Stimulated activated CD8-positive, alpha-beta memory T cell treated with anti-CD3 and anti-CD28 coated beads, Interleukin-12 subunit alpha, Interleukin-12 subunit beta, amount 100 ng/mL, for 1 hour (primary cell): ENCODE measurements around the gene DOP1B.
"Not testable (repeated sequence)": the region's sequence is repeated elsewhere in the genome, so short reads cannot be mapped to it uniquely, and the experiment has no call there.

Source experiments
- DNase-seq: peaks from one replicate; pipeline ENCODE4 v3.0.0-alpha.2; 2020; ENCODE audit warnings: low read depth

The DOP1B gene, protein sequence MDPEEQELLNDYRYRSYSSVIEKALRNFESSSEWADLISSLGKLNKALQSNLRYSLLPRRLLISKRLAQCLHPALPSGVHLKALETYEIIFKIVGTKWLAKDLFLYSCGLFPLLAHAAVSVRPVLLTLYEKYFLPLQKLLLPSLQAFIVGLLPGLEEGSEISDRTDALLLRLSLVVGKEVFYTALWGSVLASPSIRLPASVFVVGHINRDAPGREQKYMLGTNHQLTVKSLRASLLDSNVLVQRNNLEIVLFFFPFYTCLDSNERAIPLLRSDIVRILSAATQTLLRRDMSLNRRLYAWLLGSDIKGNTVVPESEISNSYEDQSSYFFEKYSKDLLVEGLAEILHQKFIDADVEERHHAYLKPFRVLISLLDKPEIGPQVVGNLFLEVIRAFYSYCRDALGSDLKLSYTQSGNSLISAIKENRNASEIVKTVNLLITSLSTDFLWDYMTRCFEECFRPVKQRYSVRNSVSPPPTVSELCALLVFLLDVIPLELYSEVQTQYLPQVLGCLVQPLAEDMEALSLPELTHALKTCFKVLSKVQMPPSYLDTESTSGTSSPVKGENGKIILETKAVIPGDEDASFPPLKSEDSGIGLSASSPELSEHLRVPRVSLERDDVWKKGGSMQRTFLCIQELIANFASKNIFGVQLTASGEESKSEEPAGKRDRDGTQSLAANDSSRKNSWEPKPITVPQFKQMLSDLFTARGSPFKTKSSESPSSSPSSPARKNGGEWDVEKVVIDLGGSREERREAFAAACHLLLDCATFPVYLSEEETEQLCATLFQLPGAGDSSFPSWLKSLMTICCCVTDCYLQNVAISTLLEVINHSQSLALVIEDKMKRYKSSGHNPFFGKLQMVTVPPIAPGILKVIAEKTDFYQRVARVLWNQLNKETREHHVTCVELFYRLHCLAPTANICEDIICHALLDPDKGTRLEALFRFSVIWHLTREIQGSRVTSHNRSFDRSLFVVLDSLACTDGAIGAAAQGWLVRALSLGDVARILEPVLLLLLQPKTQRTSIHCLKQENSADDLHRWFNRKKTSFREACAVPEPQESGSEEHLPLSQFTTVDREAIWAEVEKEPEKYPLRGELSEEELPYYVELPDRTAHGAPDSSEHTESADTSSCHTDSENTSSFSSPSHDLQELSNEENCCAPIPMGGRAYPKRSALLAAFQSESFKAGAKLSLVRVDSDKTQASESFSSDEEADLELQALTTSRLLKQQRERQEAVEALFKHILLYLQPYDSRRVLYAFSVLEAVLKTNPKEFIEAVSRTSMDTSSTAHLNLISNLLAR (N-terminal part only)

DNA sequence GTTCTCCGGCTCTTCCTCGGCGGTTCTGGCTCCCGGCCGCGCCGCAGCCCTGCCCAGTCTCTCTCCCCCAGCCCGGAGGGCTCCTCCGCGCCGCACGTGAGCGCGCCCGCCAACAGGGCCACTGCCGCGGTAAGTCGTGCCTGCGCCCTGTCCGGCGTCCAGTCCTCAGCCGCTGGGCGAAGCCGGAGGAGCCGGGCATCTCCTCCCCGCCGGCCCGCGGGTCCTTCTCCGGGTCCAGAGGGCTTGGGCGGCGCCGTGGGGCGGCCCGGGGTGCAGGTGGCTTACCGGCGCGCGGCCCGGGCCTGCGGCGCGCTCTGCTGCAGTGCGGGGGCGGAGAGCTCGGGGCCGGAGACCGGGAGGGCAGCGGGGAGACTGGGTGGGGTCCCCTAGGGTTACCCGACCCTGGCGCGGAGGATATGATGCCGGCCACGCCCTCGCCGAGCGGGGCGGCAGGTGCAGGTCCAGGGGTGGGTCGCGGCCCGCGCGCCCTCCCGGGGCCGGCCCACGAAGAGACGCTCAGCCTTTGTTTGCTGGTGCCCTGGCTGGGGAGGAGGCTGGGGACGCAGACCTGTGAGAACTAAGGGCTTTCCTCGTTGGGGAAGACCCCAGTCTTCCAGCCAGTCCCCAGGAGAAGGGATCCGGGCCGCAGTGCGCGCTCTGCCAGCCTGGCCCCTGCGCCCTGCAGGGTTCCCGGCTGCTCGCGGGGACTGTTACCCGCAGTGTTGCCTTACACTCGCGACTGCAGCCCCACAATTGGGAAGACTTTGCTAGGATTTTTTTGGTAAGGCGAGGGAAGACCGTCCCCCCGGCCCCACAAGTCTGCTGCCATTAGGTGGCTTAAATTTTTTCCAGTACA is at the start of gene DOP1B:
DOP1B (plus strand) TSS at position 10 of the 856 bp plus-strand sequence. CDS start 7,910 bp downstream, outside the sequence.
- DNase-seq = no peak

DNA sequence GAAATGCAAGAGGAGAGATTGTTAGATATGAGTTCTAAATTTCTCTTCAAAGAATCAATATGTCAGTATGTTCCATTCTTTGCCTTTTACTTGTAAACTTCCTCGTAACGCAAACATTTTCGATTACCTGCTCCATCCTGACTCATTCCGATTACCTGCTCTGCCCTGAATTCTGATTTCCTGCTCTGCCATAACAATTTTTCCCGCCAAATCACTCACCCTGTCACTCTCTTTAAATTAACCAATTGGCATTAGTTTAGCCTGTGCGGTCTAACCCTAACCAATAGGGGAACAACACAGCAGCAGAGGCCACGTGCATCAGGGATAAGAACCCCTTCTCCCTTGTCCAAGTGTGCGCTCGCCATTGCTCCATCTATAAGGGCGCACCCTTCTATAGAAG is 46.8 kb upstream of the DOP1B start:
- no peak for DNase-seq

DNA sequence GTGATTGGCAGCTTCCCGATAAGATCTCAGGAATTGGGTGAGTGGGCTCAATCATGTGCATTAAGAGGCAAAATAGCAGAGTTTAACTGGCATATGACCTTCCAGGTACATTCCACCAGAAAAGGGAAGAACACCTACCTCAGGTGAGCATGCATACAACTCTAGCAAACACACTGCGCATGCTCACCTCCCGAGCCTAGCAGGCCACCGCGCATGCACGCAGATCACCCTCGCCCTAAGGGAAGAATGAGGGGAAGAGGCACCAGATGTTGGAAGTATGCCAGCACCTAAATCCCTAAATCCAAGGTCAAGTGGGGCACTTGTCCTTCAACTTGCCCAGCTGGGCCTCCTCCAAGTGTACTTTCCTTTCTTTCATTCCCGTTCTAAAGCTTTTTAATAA is 45.4 kb upstream of the DOP1B start:
- DNase-seq = no peak

DNA sequence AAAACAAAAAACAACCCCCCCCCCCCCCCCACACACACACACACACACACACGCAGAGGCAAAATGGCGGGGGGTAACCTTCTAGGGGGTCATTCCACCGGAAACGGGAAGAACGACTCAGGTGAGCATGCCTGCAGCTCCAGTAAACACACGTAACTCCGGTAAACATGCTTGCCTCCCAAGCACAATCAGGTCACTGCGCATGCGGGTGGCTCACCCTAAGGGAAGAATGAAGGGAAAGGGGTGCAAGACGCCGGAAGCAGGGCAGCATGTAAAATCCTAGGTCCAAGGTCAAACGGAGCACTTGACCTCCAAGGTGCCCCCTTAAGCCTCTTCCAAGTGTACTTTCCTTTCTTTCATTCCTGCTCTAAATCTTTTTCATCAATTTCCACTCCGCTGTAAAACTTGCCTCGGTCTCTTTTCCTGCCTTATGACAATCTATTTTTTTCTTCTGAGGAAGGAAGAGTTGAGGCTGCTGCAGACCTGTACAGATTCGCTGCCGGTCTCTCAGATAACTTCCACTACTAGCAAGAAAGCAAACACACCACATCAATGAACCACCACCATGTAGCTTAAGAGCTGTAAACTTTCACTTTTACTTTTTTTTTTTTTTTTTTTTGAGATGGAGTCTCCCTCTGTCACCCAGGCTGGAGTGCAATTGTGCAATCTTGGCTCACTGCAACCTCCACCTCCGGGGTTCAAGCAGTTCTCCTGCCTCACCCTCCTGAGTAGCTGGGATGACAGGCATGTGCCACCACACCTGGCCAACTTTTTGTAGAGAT is 42.8 kb upstream of the DOP1B start:
- no peak for DNase-seq

DNA sequence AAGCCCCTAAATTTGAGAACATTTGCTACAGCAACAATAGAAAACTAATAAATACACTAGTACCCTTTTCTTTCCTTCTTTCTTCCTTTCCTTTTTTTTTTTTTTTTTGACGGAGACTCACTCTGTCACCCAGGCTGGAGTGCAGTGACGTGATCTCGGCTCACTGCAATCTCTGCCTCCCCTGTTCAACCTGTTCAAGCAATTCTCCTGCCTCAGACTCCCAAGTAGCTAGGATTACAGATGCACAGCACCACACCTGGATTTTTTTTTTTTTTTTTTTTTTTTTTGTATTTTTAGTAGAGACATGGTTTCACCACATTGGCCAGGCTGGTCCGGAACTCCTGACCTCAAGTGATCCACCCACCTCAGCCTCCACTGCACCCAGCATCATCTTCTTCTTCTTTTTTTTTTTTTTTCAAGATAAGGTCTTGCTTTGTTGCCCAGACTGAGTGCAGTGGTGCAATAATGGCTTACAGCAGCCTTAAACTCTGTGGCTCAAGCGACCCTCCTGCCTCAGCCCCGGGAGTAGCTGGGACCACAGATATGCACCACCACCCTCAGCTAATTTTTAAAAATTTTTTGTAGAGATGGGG is 41.4 kb upstream of the DOP1B start:
- DNase-seq = no peak

DNA sequence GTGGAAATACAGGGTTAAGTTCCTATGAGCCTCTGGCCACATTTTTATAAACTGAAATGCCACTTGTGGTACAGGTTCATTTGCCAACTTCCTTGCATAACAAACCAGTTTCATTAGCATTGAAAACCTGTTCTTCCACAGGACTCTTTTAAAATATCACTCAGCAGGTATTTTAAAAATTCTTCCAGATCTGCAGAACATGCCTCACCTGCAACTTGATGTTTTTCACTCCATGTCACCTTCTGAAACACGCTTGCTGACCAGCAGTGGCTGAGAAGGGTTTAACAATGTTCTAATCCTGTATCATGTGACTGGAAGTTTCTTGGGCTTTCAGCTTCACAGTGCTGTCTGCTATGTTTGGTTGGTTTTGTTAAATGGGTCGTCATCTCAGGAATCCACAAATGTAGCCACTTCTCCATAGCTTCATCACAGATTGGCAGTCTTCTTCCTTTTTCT is 39.3 kb upstream of the DOP1B start:
- DNase-seq = no peak

DNA sequence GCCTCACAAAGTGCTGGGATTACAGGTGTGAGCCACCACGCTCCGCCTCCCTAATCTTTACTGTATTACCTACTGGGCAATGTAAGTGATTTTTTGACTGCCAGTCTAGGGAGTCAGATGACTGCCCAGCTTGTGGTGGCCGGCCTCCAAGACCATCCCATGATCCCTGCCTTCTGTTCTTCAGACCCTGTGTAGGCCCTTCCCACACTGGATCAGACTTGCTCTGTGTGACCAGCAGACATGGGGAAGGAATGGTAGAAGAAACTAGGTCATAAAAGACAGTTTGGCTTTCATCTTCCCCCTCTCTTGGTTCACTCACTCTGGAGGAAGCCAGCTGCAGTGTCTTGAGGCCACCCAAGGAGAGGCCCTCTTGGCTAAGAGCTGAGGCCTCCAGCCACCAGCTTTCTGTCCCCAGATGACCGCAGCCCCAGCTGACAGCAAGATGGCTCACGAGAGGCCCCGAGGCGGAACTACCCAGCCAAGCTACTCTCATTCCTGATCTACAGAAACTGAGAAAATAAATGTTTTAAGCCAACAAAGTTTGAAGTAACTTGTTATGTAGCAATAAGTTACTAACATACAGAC is 36.2 kb upstream of the DOP1B start:
- DNase-seq = no peak

DNA sequence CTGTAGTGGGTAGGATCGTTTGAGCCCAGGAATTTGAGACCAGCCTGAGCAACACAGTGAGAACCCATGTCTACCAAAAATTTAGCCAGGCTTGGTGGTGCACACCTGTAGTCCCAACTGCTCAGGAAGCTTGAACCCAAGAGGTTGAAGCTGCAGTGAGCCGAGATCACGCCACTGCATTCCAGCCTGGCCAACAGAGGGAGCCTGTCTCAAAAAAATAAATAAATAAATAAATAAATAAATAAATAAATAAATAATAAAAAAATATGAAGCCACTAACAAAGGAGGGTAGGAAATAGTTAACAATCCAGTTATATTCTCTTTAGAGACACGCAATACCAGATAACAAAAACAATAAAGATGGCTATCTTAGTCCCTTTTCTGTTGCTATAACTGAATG is 33.6 kb upstream of the DOP1B start:
- no peak for DNase-seq

DNA sequence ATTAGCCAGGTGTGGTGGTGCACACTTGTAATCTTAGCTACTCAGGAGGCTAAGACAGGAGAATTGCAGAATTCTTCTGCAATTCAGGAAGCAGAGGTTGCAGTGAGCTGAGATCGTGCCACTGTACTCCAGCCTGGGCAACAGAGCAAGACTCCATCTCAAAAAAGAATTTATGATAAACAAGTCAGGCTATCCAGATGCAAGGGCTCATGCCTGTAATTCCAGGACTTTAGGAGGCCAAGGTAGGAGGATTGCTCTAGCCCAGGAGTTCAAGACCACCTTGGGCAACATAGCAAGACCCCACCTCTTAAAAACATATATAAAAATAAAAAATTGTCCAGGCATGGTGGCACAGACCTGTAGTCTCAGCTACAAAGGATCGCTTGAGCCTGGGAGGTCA is 32.2 kb upstream of the DOP1B start:
- DNase-seq = no peak

DNA sequence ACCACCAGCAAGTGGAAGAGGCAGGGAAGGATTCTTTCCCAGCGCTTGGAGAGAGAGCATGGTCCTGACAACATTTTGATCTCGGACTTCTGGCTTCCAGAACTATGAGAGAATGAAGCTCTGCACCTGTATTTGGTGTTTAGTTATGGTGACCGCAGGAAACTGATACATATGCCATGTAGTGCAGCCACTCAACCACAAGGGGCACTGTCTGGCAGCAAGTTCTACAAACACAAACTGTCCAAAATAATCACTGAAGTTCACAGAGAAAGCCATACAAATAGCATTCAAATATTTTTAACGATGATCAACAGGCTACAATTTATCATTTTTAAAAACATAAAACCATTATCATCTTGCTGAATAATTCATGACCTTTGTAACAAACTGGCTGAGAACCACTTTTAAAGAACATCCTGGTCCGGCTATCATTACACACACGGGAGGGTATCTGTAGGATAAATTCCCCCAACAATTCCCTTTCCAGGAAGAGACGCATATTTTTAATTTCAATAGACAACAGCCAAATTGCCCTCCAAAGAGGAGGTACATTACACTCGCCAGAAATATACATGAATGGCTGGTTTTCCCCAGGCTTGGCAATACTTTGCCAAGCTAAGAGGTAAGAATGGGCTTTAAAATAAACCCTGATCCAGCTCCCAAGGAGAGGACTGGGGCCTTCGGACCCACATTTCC is 31.0 kb upstream of the DOP1B start:
- DNase-seq = peak; percentile 32

DNA sequence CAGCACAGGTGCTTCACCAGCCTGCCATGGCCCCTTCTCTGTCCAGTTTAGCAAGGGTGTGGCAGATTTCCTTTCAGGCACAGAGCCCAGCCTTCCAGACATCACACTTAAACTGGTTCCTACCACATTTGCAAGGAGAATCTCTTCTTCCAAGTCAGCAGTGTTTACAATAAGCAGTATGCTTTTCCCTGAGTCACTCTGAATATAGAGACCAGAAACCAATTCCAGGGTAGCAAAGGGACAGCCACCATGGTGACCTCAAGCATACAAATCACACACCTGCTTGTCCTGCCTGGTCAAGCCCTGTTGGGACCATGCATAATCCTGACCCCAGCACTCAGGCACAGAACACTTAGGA is 30.4 kb upstream of the DOP1B start:
- no peak for DNase-seq

DNA sequence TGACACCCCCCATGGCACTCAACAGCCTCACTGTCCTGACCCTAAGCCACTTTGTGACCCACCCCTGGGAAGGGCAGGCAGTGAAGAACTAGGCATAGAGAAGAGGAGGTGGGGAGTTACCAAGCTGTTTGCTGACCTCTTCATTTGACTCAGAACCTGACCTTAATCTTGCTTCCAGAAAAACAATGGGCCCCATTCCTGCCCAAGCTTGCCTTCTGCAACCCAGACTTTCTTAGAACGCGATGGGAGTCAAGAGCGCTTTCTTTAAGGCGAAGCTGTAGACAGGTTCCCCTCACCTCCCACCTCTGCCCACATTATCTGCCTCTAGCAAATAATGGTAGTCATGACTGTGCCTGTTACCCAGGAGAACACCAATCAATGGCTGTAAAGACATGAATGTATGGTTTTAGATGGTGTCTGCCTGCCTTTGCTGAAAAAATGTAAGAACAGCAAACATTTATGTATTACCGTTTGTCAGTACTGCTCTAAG is 30.0 kb upstream of the DOP1B start:
- DNase-seq = no peak

DNA sequence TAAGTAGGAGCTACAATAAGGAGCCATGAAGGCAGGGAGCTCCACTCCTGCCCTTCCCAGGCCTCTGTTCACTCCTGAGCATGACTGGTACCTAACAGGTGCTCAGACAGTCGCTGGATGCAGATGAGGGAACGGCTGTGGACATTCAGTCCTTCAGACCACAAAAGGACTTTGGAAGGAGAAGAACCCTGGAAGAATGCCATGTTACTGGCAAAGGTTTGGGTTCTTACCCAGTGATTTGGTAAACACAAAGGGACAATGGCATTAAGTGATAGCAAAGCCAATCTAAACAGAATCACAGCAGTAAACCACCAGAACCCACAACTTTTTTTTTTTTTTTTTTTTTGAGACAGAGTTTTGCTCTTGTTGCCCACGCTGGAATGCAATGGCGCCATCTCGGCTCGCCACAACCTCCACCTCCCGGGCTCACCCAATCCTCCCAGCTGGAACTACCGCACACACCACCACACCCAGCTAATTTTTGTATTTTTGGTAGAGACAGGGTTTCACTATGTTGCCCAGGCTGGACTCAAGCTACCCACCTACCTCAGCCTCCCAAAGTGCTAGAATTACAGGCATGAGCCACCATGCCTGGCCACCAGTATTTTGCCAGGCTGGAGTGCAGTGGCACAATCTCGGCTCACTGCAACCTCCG is 29.2 kb upstream of the DOP1B start:
- DNase-seq = no peak

DNA sequence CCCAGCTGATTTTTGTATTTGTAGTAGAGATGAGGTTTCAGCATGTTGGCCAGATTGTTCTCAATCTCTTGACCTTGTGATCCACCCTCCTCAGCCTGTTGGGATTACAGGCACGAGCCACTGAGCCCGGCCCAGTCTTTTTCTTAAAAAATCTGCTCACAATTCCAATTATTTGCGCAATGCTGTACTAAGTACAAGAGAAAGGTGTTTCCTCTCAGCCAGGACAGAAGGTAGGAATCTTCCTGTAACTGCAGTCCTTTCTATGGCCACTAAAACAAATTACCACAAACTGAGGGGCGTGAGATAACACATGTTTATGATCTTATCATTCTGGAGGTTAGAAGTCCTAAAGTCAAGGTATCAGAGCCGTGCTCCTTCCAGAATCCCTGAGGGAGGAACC is 28.6 kb upstream of the DOP1B start:
- DNase-seq = no peak

DNA sequence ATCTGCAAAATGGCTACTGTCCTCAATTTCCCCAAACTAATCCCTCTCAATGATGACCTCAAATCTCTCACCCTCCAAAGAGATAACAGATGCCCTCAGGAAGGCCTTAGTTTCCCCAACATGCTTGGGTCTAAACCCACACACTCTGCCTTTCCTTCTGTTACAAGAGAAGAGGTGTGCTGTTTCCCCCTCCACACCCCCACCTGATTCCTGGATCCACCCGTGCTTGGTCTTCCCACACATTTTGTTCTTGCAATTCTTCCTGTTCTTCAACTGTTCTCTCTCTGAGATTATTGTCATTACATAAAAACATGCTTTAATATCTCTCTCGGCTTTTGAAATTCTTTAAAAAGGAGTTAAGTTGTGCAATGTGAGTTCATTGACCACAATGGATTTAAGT is 27.4 kb upstream of the DOP1B start:
- DNase-seq = no peak

DNA sequence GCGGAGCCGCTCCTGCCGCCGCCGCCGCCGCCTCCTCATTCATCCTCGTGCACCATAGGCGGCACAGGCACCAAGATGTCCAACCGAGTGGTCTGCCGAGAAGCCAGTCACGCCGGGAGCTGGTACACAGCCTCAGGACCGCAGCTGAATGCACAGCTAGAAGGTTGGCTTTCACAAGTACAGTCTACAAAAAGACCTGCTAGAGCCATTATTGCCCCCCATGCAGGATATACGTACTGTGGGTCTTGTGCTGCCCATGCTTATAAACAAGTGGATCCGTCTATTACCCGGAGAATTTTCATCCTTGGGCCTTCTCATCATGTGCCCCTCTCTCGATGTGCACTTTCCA is 26.2 kb upstream of the DOP1B start:
- not testable (repeated sequence) for DNase-seq

DNA sequence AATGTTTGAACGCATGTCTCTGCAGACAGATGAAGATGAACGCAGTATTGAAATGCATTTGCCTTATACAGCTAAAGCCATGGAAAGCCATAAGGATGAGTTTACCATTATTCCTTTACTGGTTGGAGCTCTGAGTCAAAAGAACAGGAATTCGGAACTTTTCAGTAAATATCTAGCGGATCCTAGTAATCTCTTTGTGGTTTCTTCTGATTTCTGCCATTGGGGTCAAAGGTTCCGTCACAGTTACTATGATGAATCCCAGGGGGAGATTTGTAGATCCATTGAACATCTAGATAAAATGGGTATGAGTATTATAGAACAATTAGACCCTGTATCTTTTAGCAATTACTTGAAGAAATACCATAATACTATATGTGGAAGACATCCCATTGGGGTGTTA is 25.8 kb upstream of the DOP1B start:
- DNase-seq = not testable (repeated sequence)

DNA sequence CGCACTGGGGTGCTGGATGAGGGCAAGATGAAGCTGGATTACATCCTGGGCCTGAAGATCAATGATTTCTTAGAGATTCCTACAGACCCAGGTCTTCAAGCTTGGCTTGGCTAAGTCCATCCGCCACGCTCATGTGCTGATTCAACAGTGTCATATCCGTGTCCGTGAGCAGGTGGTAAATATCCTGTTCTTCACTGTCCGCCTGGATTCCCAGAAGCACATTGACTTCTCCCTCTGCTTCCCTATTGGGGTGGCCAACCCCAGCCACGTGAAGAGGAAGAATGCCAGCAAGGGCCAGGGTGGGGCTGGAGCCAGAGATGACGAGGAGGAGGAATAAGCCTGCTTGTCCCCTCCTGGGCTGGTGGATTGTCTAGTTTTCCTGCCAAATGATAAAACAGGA is 23.9 kb upstream of the DOP1B start:
- no peak for DNase-seq
